Measurements from ENCODE around the gene PTK7.

The PTK7 gene

DNA sequence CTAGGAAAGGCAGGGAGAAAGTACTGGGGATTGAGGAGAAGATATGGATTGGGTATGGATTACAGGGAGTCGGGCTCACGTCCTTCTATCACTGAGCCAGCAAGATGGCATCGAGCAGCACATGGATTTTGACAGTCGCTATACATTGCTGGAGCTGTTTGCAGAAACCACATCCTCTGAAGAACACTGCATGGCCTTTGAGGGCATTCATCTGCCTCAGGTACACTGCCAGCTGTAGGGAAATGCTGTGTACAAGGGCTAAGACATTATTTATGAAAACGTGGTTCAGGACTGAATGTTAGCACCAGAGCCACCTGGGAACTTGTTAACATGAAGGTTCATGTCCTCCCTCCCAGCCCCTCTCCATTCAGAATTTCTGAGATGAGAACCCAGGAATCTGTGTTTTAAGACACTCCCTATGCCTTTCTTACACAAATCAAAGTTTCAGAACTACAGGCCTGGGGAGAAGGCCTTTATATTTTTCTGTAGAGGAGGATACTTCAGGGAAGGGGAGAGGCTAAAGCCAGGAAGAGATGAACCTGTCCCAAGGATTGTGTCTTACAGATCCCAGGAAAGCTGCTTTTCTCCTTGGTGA, 109.4 kb downstream of the PTK7 start:
- Histone ChIP-seq H3K14ac (ENCODE audit: low read length) (no peak overlapping the region), H3K36me3 (ENCODE audit: control insufficient read depth in 1 of 2, insufficient read depth in 2 of 2, low read length in 2 of 2) (peaks cover 19 to 33% of the 10 kb centered on the region in 2 experiments), H3K4ac (ENCODE audit: low read depth, low read length) (no peak overlapping the region), H3K79me2 (ENCODE audit: control insufficient read depth, insufficient read depth, low read length, poor library complexity) (peaks cover 6% of the 10 kb centered on the region), H3K27ac (ENCODE audit: low read depth, low read length) (no peak overlapping the region), H4K8ac (ENCODE audit: low read depth, low read length) (no peak overlapping the region), H3K4me3 (ENCODE audit: low read depth, low read length) (no peak overlapping the region), H2BK5ac (ENCODE audit: low read depth, low read length, poor library complexity) (no peak overlapping the region), H3K4me2 (ENCODE audit: low read length) (no peak overlapping the region), H3K27me3 (ENCODE audit: insufficient read depth, low read length) (no peaks in the 10 kb centered on the region), H2BK120ac (ENCODE audit: insufficient read depth, low read length, poor library complexity) (no peak overlapping the region), H4K91ac (ENCODE audit: low read depth, low read length) (no peak overlapping the region), H3K18ac (ENCODE audit: low read length) (no peak overlapping the region), H3K4me1 (ENCODE audit: control insufficient read depth in 1 of 2, insufficient read depth in 2 of 2, low read length in 2 of 2) (peaks cover 5 to 8% of the 10 kb centered on the region in 2 experiments), H4K12ac (ENCODE audit: low read depth, low read length) (no peak overlapping the region), H2BK12ac (ENCODE audit: low read length) (no peak overlapping the region), H3K9me3 (ENCODE audit: insufficient read depth, low read depth, low read length) (no peaks in the 10 kb centered on the region), H2AK5ac (ENCODE audit: low read length) (no peak overlapping the region), H3K9ac (ENCODE audit: low read length) (no peak overlapping the region), H3K79me1 (ENCODE audit: low read length) (peaks cover 9% of the 10 kb centered on the region), H3K23ac (ENCODE audit: low read length) (no peak overlapping the region), H2AFZ (ENCODE audit: insufficient read depth, low read length, poor library complexity) (no peak overlapping the region)
- DNase-seq, result no peak
- WGBS (ENCODE audit: extremely low coverage, insufficient coverage, insufficient read length), result no CpG with 5 or more reads among the region's 5 CpGs

DNA sequence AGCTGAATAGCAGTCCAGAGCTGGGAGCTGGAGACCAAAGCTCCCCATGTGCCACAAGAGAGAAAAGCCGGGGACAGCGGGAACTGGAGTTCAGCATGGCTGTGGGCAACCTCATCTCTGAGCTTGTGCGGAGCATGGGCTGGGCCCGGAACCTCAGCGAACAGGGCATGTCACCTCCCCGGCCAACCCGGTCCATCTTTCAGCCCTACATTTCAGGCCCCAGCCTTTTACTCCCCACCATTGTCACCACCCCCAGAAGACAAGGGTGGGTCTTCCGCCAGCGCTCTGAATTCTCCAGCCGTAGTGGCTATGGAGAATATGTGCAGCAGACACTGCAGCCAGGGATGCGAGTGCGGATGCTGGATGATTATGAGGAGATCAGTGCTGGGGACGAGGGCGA, 109.9 kb downstream of the PTK7 start:
- Histone ChIP-seq H3K4me1 (ENCODE audit: control insufficient read depth in 1 of 2, insufficient read depth in 2 of 2, low read length in 2 of 2) (peaks cover 4 to 8% of the 10 kb centered on the region in 2 experiments), H3K4me3 (ENCODE audit: low read depth, low read length) (no peak overlapping the region), H3K9ac (ENCODE audit: low read length) (no peak overlapping the region), H3K23ac (ENCODE audit: low read length) (no peak overlapping the region), H2AK5ac (ENCODE audit: low read length) (no peak overlapping the region), H3K4ac (ENCODE audit: low read depth, low read length) (no peak overlapping the region), H2AFZ (ENCODE audit: insufficient read depth, low read length, poor library complexity) (no peak overlapping the region), H2BK12ac (ENCODE audit: low read length) (no peak overlapping the region), H4K12ac (ENCODE audit: low read depth, low read length) (no peak overlapping the region), H3K27ac (ENCODE audit: low read depth, low read length) (no peak overlapping the region), H3K9me3 (ENCODE audit: insufficient read depth, low read depth, low read length) (no peaks in the 10 kb centered on the region), H4K91ac (ENCODE audit: low read depth, low read length) (no peak overlapping the region), H2BK5ac (ENCODE audit: low read depth, low read length, poor library complexity) (no peak overlapping the region), H3K4me2 (ENCODE audit: low read length) (no peak overlapping the region), H3K36me3 (ENCODE audit: control insufficient read depth in 1 of 2, insufficient read depth in 2 of 2, low read length in 2 of 2) (peaks cover 19 to 31% of the 10 kb centered on the region in 2 experiments), H3K18ac (ENCODE audit: low read length) (no peak overlapping the region), H4K8ac (ENCODE audit: low read depth, low read length) (no peak overlapping the region), H3K27me3 (ENCODE audit: insufficient read depth, low read length) (no peaks in the 10 kb centered on the region), H2BK120ac (ENCODE audit: insufficient read depth, low read length, poor library complexity) (no peak overlapping the region), H3K79me2 (ENCODE audit: control insufficient read depth, insufficient read depth, low read length, poor library complexity) (peaks cover 6% of the 10 kb centered on the region), H3K79me1 (ENCODE audit: low read length) (peaks cover 9% of the 10 kb centered on the region), H3K14ac (ENCODE audit: low read length) (no peak overlapping the region)
- no CpG with 5 or more reads among the region's 14 CpGs for WGBS (ENCODE audit: extremely low coverage, insufficient coverage, insufficient read length)
- DNase-seq, result no peak

DNA sequence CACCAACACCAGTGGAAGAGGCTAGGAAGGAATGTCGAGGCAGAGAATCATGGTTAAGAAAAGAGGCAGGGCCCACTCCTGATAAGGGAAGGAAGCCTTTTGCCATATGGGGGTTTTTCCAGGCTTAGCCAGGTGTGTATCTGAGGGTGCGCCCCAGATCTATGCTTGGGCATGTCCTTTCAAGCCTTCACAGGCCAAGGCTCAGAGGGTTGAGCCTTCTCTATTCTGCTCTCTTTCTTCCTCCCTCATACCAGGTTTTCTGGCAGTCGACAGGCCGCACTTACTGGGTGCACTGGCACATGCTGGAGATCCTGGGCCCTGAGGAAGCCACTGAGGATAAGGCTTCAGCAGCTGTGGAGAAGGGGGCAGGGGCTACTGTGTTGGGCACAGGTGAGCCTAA, 110.6 kb downstream of the PTK7 start:
- H2BK5ac ChIP-seq (ENCODE audit: low read depth, low read length, poor library complexity), result no peak overlapping the region
- H4K8ac ChIP-seq (ENCODE audit: low read depth, low read length), result no peak overlapping the region
- H2BK12ac ChIP-seq (ENCODE audit: low read length), result no peak overlapping the region
- no peak for DNase-seq
- no peak overlapping the region for H3K23ac ChIP-seq (ENCODE audit: low read length)
- no peak overlapping the region for H3K9ac ChIP-seq (ENCODE audit: low read length)
- H4K12ac ChIP-seq (ENCODE audit: low read depth, low read length), result no peak overlapping the region
- H3K14ac ChIP-seq (ENCODE audit: low read length), result no peak overlapping the region
- no CpG with 5 or more reads among the region's 4 CpGs for WGBS (ENCODE audit: extremely low coverage, insufficient coverage, insufficient read length)
- peaks cover 6% of the 10 kb centered on the region for H3K79me1 ChIP-seq (ENCODE audit: low read length)
- no peak overlapping the region for H2AFZ ChIP-seq (ENCODE audit: insufficient read depth, low read length, poor library complexity)
- H3K27ac ChIP-seq (ENCODE audit: low read depth, low read length), result no peak overlapping the region
- H3K4ac ChIP-seq (ENCODE audit: low read depth, low read length), result no peak overlapping the region
- no peaks in the 10 kb centered on the region for H3K27me3 ChIP-seq (ENCODE audit: insufficient read depth, low read length)
- no peak overlapping the region for H2BK120ac ChIP-seq (ENCODE audit: insufficient read depth, low read length, poor library complexity)
- H3K4me3 ChIP-seq (ENCODE audit: low read depth, low read length), result no peak overlapping the region
- H3K79me2 ChIP-seq (ENCODE audit: control insufficient read depth, insufficient read depth, low read length, poor library complexity), result peaks cover 5% of the 10 kb centered on the region
- no peaks in the 10 kb centered on the region for H3K9me3 ChIP-seq (ENCODE audit: insufficient read depth, low read depth, low read length)
- no peak overlapping the region for H4K91ac ChIP-seq (ENCODE audit: low read depth, low read length)
- H3K36me3 ChIP-seq (ENCODE audit: control insufficient read depth in 1 of 2, insufficient read depth in 2 of 2, low read length in 2 of 2), result peaks cover 19 to 31% of the 10 kb centered on the region in 2 experiments
- H2AK5ac ChIP-seq (ENCODE audit: low read length), result no peak overlapping the region
- no peak overlapping the region for H3K18ac ChIP-seq (ENCODE audit: low read length)
- no peak overlapping the region for H3K4me2 ChIP-seq (ENCODE audit: low read length)
- H3K4me1 ChIP-seq (ENCODE audit: control insufficient read depth in 1 of 2, insufficient read depth in 2 of 2, low read length in 2 of 2), result peaks cover 2 to 5% of the 10 kb centered on the region in 2 experiments

DNA sequence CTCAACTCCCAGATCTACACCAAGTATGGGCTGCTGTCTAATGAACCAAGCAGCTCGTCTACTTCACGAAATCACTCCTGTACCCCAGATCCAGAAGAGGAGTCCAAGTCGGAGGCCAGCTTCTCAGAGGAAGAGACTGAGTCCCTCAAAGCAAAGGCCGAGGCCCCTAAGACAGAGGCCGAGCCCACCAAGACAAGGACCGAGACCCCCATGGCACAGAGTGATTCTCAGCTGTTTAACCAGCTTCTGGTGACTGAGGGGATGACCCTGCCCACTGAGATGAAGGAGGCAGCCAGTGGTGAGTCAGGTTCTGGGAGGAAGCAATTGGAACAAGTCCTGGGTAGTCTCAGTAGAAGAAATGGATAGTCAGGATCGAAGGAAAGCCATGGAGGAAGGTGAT, 111.7 kb downstream of the PTK7 start:
- Histone ChIP-seq H3K9ac (ENCODE audit: low read length) (no peak overlapping the region), H3K27ac (ENCODE audit: low read depth, low read length) (no peak overlapping the region), H2BK12ac (ENCODE audit: low read length) (no peak overlapping the region), H3K23ac (ENCODE audit: low read length) (no peak overlapping the region), H3K9me3 (ENCODE audit: insufficient read depth, low read depth, low read length) (no peaks in the 10 kb centered on the region), H3K4me1 (ENCODE audit: control insufficient read depth in 1 of 2, insufficient read depth in 2 of 2, low read length in 2 of 2) (no peaks in the 10 kb centered on the region), H2BK5ac (ENCODE audit: low read depth, low read length, poor library complexity) (no peak overlapping the region), H3K4me2 (ENCODE audit: low read length) (no peak overlapping the region), H3K4me3 (ENCODE audit: low read depth, low read length) (no peak overlapping the region), H4K91ac (ENCODE audit: low read depth, low read length) (no peak overlapping the region), H2AK5ac (ENCODE audit: low read length) (no peak overlapping the region), H2AFZ (ENCODE audit: insufficient read depth, low read length, poor library complexity) (no peak overlapping the region), H4K8ac (ENCODE audit: low read depth, low read length) (no peak overlapping the region), H3K36me3 (ENCODE audit: control insufficient read depth in 1 of 2, insufficient read depth in 2 of 2, low read length in 2 of 2) (peaks cover 22 to 33% of the 10 kb centered on the region in 2 experiments), H2BK120ac (ENCODE audit: insufficient read depth, low read length, poor library complexity) (no peak overlapping the region), H3K79me2 (ENCODE audit: control insufficient read depth, insufficient read depth, low read length, poor library complexity) (no peaks in the 10 kb centered on the region), H3K4ac (ENCODE audit: low read depth, low read length) (no peak overlapping the region), H3K18ac (ENCODE audit: low read length) (no peak overlapping the region), H4K12ac (ENCODE audit: low read depth, low read length) (no peak overlapping the region), H3K14ac (ENCODE audit: low read length) (no peak overlapping the region), H3K79me1 (ENCODE audit: low read length) (no peaks in the 10 kb centered on the region), H3K27me3 (ENCODE audit: insufficient read depth, low read length) (no peaks in the 10 kb centered on the region)
- WGBS (ENCODE audit: extremely low coverage, insufficient coverage, insufficient read length), result no CpG with 5 or more reads among the region's 7 CpGs
- DNase-seq, result no peak

All from trophoblast cell (in vitro differentiated cells and primary cell).